Activated T-helper 2 cell treated with anti-CD3 and anti-CD28 coated beads, Interferon-gamma antibody, Interleukin-2, Interleukin-4, amounts not matched to agents 10 μg/mL and 5 μg/mL and 100 μg/mL, durations not matched to agents 14 hours and 24 hours and 36 hours (primary cell): ENCODE data around the gene C7orf33. TPM values are rescaled to one million over a fixed set of nuclear protein-coding genes. Genes with fewer than 3 reads are reported as not detected.

ENCODE experiments used
- DNase-seq: peaks from one replicate; pipeline ENCODE4 v3.0.0; 2021; ENCODE audit warnings: low spot score
- H3K27ac Mint-ChIP-seq: one replicate; pipeline ENCODE4 v1.8.0; 2021; ENCODE audit warnings: mixed read lengths
- H3K27me3 Mint-ChIP-seq: one replicate; pipeline ENCODE4 v1.8.0; 2021; ENCODE audit warnings: low read depth, mixed read lengths
- H3K36me3 Mint-ChIP-seq: one replicate; pipeline ENCODE4 v1.8.0; 2021; ENCODE audit warnings: low read depth, mixed read lengths
- H3K4me1 Mint-ChIP-seq: one replicate; pipeline ENCODE4 v1.8.0; 2021; ENCODE audit warnings: low read depth, mixed read lengths
- H3K4me3 Mint-ChIP-seq: one replicate; pipeline ENCODE4 v1.8.0; 2021; ENCODE audit warnings: low read depth, mild to moderate bottlenecking, moderate library complexity, mixed read lengths
- H3K9me3 Mint-ChIP-seq: one replicate; pipeline ENCODE4 v1.8.0; 2021; ENCODE audit warnings: mixed read lengths
- intact Hi-C: fragments of 100-400 bp; cut with micrococcal nuclease; formaldehyde crosslinking; loops from one replicate; pipeline ENCODE4 v1.15.1; 2023
- total RNA-seq: library from RNA; stranded (reverse); gene quantifications from 2 replicates; pipeline ENCODE4 v1.2.3, GENCODE V29; 2022

C7orf33 gene
- total RNA-seq, 1 donor from 2014 or later: not detected

- no peaks in the 10 kb centered on the region for H3K4me1 Mint-ChIP-seq
- no peak for DNase-seq
- no peak overlapping the region for H3K4me3 Mint-ChIP-seq
- H3K36me3 Mint-ChIP-seq: no peaks in the 10 kb centered on the region
- H3K27me3 Mint-ChIP-seq: peaks cover 11% of the 10 kb centered on the region
- no peaks in the 10 kb centered on the region for H3K9me3 Mint-ChIP-seq
- intact Hi-C loops: no loop called here
- H3K27ac Mint-ChIP-seq: no peak overlapping the region
Measured at GRCh38 chr7:148661471-148661870, 70.9 kb downstream of the C7orf33 start.

- Mint-ChIP-seq H3K4me3 (no peak overlapping the region), H3K27me3 (peaks cover 13% of the 10 kb centered on the region), H3K27ac (no peak overlapping the region), H3K4me1 (no peaks in the 10 kb centered on the region), H3K9me3 (no peaks in the 10 kb centered on the region), H3K36me3 (no peaks in the 10 kb centered on the region)
- intact Hi-C loops: no loop called here
- DNase-seq: no peak
Measured at GRCh38 chr7:148662646-148663045, 72.1 kb downstream of the C7orf33 start.

GRCh38 chr7:148664324-148664723 lies 73.8 kb downstream of the C7orf33 start:
- H3K36me3 Mint-ChIP-seq: no peaks in the 10 kb centered on the region
- no peak for DNase-seq
- H3K4me3 Mint-ChIP-seq: no peak overlapping the region
- peaks cover 9% of the 10 kb centered on the region for H3K27me3 Mint-ChIP-seq
- intact Hi-C loops: no loop called here
- H3K27ac Mint-ChIP-seq: no peak overlapping the region
- no peaks in the 10 kb centered on the region for H3K9me3 Mint-ChIP-seq
- H3K4me1 Mint-ChIP-seq: no peaks in the 10 kb centered on the region

GRCh38 chr7:148665221-148665620 lies 74.7 kb downstream of the C7orf33 start:
- no peak for DNase-seq
- peaks cover 9% of the 10 kb centered on the region for H3K27me3 Mint-ChIP-seq
- intact Hi-C loops: no loop called here
- peaks cover 3% of the 10 kb centered on the region for H3K4me1 Mint-ChIP-seq
- no peak overlapping the region for H3K27ac Mint-ChIP-seq
- H3K9me3 Mint-ChIP-seq: peaks cover 2% of the 10 kb centered on the region
- no peak overlapping the region for H3K4me3 Mint-ChIP-seq
- H3K36me3 Mint-ChIP-seq: no peaks in the 10 kb centered on the region

Other genes starting within 250 kb of the C7orf33 start
- gene CUL1, start 108.1 kb downstream of the C7orf33 start, total RNA-seq: 69.4 and 74.5 TPM in 2 replicates